ENCODE results near the gene ITGAE.

DNA sequence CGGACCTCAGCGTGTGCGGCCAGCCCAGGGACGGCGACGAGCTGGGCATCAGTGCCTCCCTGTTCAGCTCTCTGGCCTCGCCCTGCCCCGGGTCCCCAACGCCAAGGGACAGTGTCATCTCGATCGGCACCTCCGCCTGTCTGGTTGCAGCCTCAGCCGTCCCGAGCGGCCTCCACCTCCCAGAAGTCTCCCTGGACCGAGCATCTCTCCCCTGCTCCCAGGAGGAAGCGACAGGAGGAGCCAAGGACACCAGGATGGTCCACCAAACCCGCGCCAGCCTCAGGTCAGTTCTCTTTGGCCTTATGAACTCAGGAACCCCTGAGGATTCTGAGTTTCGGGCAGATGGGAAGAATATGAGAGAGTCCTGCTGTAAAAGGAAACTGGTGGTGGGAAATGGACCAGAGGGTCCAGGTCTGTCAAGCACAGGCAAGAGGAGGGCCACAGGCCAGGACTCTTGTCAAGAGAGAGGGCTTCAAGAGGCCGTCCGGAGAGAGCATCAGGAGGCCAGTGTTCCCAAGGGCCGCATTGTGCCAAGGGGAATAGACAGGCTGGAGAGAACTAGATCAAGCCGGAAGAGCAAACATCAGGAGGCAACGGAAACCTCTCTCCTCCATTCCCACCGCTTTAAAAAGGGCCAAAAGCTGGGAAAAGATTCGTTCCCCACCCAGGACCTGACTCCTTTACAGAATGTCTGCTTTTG is 76.5 kb downstream of the ITGAE start:
- TF ChIP-seq, protein P1, sequence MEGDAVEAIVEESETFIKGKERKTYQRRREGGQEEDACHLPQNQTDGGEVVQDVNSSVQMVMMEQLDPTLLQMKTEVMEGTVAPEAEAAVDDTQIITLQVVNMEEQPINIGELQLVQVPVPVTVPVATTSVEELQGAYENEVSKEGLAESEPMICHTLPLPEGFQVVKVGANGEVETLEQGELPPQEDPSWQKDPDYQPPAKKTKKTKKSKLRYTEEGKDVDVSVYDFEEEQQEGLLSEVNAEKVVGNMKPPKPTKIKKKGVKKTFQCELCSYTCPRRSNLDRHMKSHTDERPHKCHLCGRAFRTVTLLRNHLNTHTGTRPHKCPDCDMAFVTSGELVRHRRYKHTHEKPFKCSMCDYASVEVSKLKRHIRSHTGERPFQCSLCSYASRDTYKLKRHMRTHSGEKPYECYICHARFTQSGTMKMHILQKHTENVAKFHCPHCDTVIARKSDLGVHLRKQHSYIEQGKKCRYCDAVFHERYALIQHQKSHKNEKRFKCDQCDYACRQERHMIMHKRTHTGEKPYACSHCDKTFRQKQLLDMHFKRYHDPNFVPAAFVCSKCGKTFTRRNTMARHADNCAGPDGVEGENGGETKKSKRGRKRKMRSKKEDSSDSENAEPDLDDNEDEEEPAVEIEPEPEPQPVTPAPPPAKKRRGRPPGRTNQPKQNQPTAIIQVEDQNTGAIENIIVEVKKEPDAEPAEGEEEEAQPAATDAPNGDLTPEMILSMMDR (conservative IDR thresholded peaks at IDR 0.05; ENCODE audit: low read length), result no peak
- no peak for TF ChIP-seq EZH2phosphoT487 (IDR thresholded peaks at IDR 0.05; ENCODE audit: borderline replicate concordance)

Data from Loucy (cell line).